Measurements from ENCODE around the gene DPYSL5.

Gene DPYSL5

GRCh38 chr2:26934335-26934724, 86.4 kb downstream of the DPYSL5 start:
- no peak overlapping the region for H2BK5ac ChIP-seq (ENCODE audit: low read depth, low read length, poor library complexity)
- no peak overlapping the region for H2BK120ac ChIP-seq (ENCODE audit: insufficient read depth, low read length, poor library complexity)
- no peak overlapping the region for H2AFZ ChIP-seq (ENCODE audit: insufficient read depth, low read length, poor library complexity)
- H3K14ac ChIP-seq (ENCODE audit: low read length): no peak overlapping the region
- H3K4ac ChIP-seq (ENCODE audit: low read depth, low read length): no peak overlapping the region
- WGBS (ENCODE audit: extremely low coverage, insufficient coverage, insufficient read length): no CpG with 5 or more reads among the region's 10 CpGs
- H3K79me1 ChIP-seq (ENCODE audit: low read length): no peaks in the 10 kb centered on the region
- no peak overlapping the region for H2AK5ac ChIP-seq (ENCODE audit: low read length)
- no peaks in the 10 kb centered on the region for H3K4me1 ChIP-seq (ENCODE audit: control insufficient read depth in 1 of 2, insufficient read depth in 2 of 2, low read length in 2 of 2)
- H3K4me2 ChIP-seq (ENCODE audit: low read length): no peak overlapping the region
- H2BK12ac ChIP-seq (ENCODE audit: low read length): no peak overlapping the region
- H3K27me3 ChIP-seq (ENCODE audit: insufficient read depth, low read length): no peaks in the 10 kb centered on the region
- no peaks in the 10 kb centered on the region for H3K79me2 ChIP-seq (ENCODE audit: control insufficient read depth, insufficient read depth, low read length, poor library complexity)
- H3K9me3 ChIP-seq (ENCODE audit: insufficient read depth, low read depth, low read length): no peaks in the 10 kb centered on the region
- no peak overlapping the region for H3K4me3 ChIP-seq (ENCODE audit: low read depth, low read length)
- H3K9ac ChIP-seq (ENCODE audit: low read length): no peak overlapping the region
- H4K8ac ChIP-seq (ENCODE audit: low read depth, low read length): no peak overlapping the region
- H4K91ac ChIP-seq (ENCODE audit: low read depth, low read length): no peak overlapping the region
- no peak for DNase-seq
- no peaks in the 10 kb centered on the region for H3K36me3 ChIP-seq (ENCODE audit: control insufficient read depth in 1 of 2, insufficient read depth in 2 of 2, low read length in 2 of 2)
- H4K12ac ChIP-seq (ENCODE audit: low read depth, low read length): no peak overlapping the region
- no peak overlapping the region for H3K23ac ChIP-seq (ENCODE audit: low read length)
- no peak overlapping the region for H3K18ac ChIP-seq (ENCODE audit: low read length)
- no peak overlapping the region for H3K27ac ChIP-seq (ENCODE audit: low read depth, low read length)

DNA sequence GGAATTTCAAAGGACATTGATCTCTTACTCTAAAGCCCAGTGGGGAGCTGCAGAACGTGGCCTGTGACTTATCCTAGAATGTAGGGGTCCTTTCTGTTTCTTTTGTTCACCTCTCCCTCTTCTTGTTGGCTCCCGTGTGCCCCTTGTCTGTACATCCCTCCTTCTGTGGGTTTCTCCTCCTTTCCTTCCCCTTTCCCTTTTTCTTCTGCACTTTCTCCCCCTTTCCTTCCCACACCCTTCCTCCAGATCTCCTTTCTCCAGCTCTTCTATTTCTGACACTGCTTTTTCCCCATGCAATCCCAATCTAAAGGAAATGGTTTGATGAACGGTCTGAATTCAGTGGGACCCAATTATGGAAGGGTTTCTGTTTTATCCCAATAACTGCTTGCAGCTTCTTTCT, 87.1 kb downstream of the DPYSL5 start:
- Histone ChIP-seq H3K36me3 (ENCODE audit: control insufficient read depth in 1 of 2, insufficient read depth in 2 of 2, low read length in 2 of 2) (no peaks in the 10 kb centered on the region), H3K79me1 (ENCODE audit: low read length) (no peaks in the 10 kb centered on the region), H3K14ac (ENCODE audit: low read length) (no peak overlapping the region), H2BK120ac (ENCODE audit: insufficient read depth, low read length, poor library complexity) (no peak overlapping the region), H3K23ac (ENCODE audit: low read length) (no peak overlapping the region), H3K4me1 (ENCODE audit: control insufficient read depth in 1 of 2, insufficient read depth in 2 of 2, low read length in 2 of 2) (no peaks in the 10 kb centered on the region), H3K4me2 (ENCODE audit: low read length) (no peak overlapping the region), H3K4me3 (ENCODE audit: low read depth, low read length) (no peak overlapping the region), H3K27me3 (ENCODE audit: insufficient read depth, low read length) (no peaks in the 10 kb centered on the region), H3K9me3 (ENCODE audit: insufficient read depth, low read depth, low read length) (no peaks in the 10 kb centered on the region), H4K12ac (ENCODE audit: low read depth, low read length) (no peak overlapping the region), H2BK5ac (ENCODE audit: low read depth, low read length, poor library complexity) (no peak overlapping the region), H3K9ac (ENCODE audit: low read length) (no peak overlapping the region), H3K27ac (ENCODE audit: low read depth, low read length) (no peak overlapping the region), H4K8ac (ENCODE audit: low read depth, low read length) (no peak overlapping the region), H2BK12ac (ENCODE audit: low read length) (no peak overlapping the region), H4K91ac (ENCODE audit: low read depth, low read length) (no peak overlapping the region), H2AK5ac (ENCODE audit: low read length) (no peak overlapping the region), H3K18ac (ENCODE audit: low read length) (no peak overlapping the region), H3K79me2 (ENCODE audit: control insufficient read depth, insufficient read depth, low read length, poor library complexity) (no peaks in the 10 kb centered on the region), H2AFZ (ENCODE audit: insufficient read depth, low read length, poor library complexity) (no peak overlapping the region), H3K4ac (ENCODE audit: low read depth, low read length) (no peak overlapping the region)
- WGBS (ENCODE audit: extremely low coverage, insufficient coverage, insufficient read length): no CpG with 5 or more reads among the region's 3 CpGs
- DNase-seq: no peak

DNA sequence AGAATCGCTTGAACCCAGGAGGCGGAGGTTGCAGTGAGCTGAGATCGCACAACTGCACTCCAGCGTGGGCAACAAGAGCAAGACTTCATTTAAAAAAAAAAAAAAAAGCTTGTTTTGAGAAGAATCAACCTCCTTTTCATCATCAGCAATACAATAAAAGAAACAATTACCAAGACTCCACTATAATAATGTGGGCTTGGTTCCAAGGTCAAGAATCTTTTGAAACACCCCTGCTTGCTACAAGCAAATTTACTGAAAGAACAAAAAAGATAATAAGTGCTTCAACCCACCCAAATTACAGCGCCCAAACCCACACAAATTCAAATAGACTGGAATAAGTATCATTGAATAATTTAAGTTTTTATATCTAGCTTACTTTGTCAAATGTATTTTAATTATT, 88.9 kb downstream of the DPYSL5 start:
- no peak overlapping the region for H2AFZ ChIP-seq (ENCODE audit: insufficient read depth, low read length, poor library complexity)
- no peak overlapping the region for H3K14ac ChIP-seq (ENCODE audit: low read length)
- no peak overlapping the region for H2BK12ac ChIP-seq (ENCODE audit: low read length)
- no peak overlapping the region for H3K9ac ChIP-seq (ENCODE audit: low read length)
- H3K18ac ChIP-seq (ENCODE audit: low read length): no peak overlapping the region
- H2BK120ac ChIP-seq (ENCODE audit: insufficient read depth, low read length, poor library complexity): no peak overlapping the region
- H3K4me1 ChIP-seq (ENCODE audit: control insufficient read depth in 1 of 2, insufficient read depth in 2 of 2, low read length in 2 of 2): no peaks in the 10 kb centered on the region
- H4K91ac ChIP-seq (ENCODE audit: low read depth, low read length): no peak overlapping the region
- H3K23ac ChIP-seq (ENCODE audit: low read length): no peak overlapping the region
- no peaks in the 10 kb centered on the region for H3K36me3 ChIP-seq (ENCODE audit: control insufficient read depth in 1 of 2, insufficient read depth in 2 of 2, low read length in 2 of 2)
- WGBS (ENCODE audit: extremely low coverage, insufficient coverage, insufficient read length): no CpG with 5 or more reads among the region's 5 CpGs
- no peaks in the 10 kb centered on the region for H3K9me3 ChIP-seq (ENCODE audit: insufficient read depth, low read depth, low read length)
- H3K79me1 ChIP-seq (ENCODE audit: low read length): no peaks in the 10 kb centered on the region
- no peaks in the 10 kb centered on the region for H3K27me3 ChIP-seq (ENCODE audit: insufficient read depth, low read length)
- no peak overlapping the region for H3K4me3 ChIP-seq (ENCODE audit: low read depth, low read length)
- H3K4me2 ChIP-seq (ENCODE audit: low read length): no peak overlapping the region
- H4K12ac ChIP-seq (ENCODE audit: low read depth, low read length): no peak overlapping the region
- no peak for DNase-seq
- H2AK5ac ChIP-seq (ENCODE audit: low read length): no peak overlapping the region
- no peak overlapping the region for H3K27ac ChIP-seq (ENCODE audit: low read depth, low read length)
- H3K79me2 ChIP-seq (ENCODE audit: control insufficient read depth, insufficient read depth, low read length, poor library complexity): no peaks in the 10 kb centered on the region
- H2BK5ac ChIP-seq (ENCODE audit: low read depth, low read length, poor library complexity): no peak overlapping the region
- no peak overlapping the region for H3K4ac ChIP-seq (ENCODE audit: low read depth, low read length)
- H4K8ac ChIP-seq (ENCODE audit: low read depth, low read length): no peak overlapping the region

DNA sequence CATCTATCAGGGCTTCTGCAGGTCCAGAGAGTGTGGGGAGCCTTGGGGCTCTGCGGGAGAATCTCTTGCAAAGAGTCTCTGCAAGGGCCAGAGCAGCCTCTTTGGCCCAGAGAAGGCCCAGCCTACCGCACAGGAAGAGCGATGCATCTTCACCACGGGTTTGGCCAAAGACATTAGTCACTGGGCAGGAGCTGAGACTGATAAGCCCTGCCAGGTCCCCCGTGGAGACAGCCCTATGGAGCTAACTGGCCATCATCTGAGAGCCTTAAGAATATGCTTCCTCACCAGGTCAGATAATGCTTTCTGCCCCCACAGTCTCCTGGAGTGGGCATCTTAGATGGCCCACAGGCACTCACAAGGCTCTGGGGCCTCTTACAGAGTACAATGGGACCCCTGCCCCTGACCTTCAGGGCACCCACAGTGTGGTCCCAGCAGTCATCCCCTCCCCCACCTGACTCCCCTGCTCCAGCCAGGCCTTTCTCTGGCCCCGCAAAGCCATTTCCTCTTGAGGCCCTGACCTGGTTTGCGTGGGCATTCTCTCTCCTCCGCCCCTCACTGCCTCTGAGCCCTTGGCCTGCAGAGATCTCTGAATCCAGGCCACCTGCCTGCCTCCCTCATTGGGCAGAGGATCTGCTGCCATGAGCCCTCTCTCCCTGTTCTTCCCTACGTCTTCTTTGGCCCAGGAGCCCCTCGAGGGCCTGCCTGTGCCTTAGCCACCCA, 90.6 kb downstream of the DPYSL5 start:
- H2AK5ac ChIP-seq (ENCODE audit: low read length): no peak overlapping the region
- H3K36me3 ChIP-seq (ENCODE audit: control insufficient read depth in 1 of 2, insufficient read depth in 2 of 2, low read length in 2 of 2): no peaks in the 10 kb centered on the region
- no peaks in the 10 kb centered on the region for H3K9me3 ChIP-seq (ENCODE audit: insufficient read depth, low read depth, low read length)
- no peak overlapping the region for H3K4me2 ChIP-seq (ENCODE audit: low read length)
- DNase-seq: no peak
- H3K4ac ChIP-seq (ENCODE audit: low read depth, low read length): no peak overlapping the region
- no peak overlapping the region for H4K12ac ChIP-seq (ENCODE audit: low read depth, low read length)
- H3K9ac ChIP-seq (ENCODE audit: low read length): no peak overlapping the region
- no peak overlapping the region for H3K4me3 ChIP-seq (ENCODE audit: low read depth, low read length)
- H3K23ac ChIP-seq (ENCODE audit: low read length): no peak overlapping the region
- WGBS (ENCODE audit: extremely low coverage, insufficient coverage, insufficient read length): no CpG with 5 or more reads among the region's 10 CpGs
- no peaks in the 10 kb centered on the region for H3K27me3 ChIP-seq (ENCODE audit: insufficient read depth, low read length)
- H3K27ac ChIP-seq (ENCODE audit: low read depth, low read length): no peak overlapping the region
- no peak overlapping the region for H3K14ac ChIP-seq (ENCODE audit: low read length)
- H4K8ac ChIP-seq (ENCODE audit: low read depth, low read length): no peak overlapping the region
- no peak overlapping the region for H2BK5ac ChIP-seq (ENCODE audit: low read depth, low read length, poor library complexity)
- H3K18ac ChIP-seq (ENCODE audit: low read length): no peak overlapping the region
- H2BK120ac ChIP-seq (ENCODE audit: insufficient read depth, low read length, poor library complexity): no peak overlapping the region
- no peak overlapping the region for H2AFZ ChIP-seq (ENCODE audit: insufficient read depth, low read length, poor library complexity)
- no peaks in the 10 kb centered on the region for H3K4me1 ChIP-seq (ENCODE audit: control insufficient read depth in 1 of 2, insufficient read depth in 2 of 2, low read length in 2 of 2)
- H4K91ac ChIP-seq (ENCODE audit: low read depth, low read length): no peak overlapping the region
- H3K79me2 ChIP-seq (ENCODE audit: control insufficient read depth, insufficient read depth, low read length, poor library complexity): no peaks in the 10 kb centered on the region
- H3K79me1 ChIP-seq (ENCODE audit: low read length): no peaks in the 10 kb centered on the region
- no peak overlapping the region for H2BK12ac ChIP-seq (ENCODE audit: low read length)

Data from trophoblast cell (in vitro differentiated cells and primary cell).